ENCODE measurements around the gene REL.

REL gene

DNA sequence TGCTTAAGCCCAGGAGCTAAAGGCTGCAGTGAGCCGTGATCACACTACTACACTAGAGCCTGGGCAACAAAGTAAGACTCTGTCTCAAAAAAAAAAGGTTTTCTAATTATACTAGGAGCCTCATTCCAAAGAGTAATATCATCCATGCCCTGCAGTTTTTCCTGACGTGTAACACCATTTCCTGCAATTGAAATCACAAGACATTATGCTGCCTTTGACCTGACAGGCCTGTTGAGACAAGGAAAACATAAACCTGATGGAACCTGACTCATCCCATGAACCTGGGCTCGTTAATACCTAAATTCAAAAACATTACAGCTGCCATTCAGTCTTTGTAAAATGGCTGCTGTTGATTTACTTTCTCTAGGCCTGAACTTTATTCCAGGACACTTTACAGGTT, 77.4 kb downstream of the REL start:
- DNase-seq (ENCODE audit: low spot score), result no peak
- no peak for TF ChIP-seq CTCF (IDR thresholded peaks at IDR 0.05; ENCODE audit: extremely low read depth, missing control alignments)

DNA sequence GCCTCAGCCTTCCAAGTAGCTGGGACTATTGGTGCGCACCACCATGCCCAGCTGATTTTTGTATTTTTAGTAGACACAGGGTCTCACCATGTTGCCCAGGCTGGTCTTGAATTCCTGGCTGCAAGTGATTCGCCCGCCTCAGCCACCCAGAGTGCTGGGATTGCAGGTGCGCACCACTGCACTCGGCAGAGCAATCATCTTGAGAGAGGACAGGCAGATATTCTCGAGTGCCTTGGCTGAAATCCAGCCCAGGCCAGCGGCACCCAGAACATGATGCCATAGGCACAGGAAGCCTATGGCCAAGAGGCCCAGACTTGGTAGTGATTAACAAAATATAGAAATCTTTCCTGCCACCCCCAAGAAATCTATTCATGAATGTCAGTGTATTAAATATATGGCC, 78.1 kb downstream of the REL start:
- DNase-seq (ENCODE audit: low spot score), result no peak
- no peak for TF ChIP-seq CTCF (IDR thresholded peaks at IDR 0.05; ENCODE audit: extremely low read depth, missing control alignments)

DNA sequence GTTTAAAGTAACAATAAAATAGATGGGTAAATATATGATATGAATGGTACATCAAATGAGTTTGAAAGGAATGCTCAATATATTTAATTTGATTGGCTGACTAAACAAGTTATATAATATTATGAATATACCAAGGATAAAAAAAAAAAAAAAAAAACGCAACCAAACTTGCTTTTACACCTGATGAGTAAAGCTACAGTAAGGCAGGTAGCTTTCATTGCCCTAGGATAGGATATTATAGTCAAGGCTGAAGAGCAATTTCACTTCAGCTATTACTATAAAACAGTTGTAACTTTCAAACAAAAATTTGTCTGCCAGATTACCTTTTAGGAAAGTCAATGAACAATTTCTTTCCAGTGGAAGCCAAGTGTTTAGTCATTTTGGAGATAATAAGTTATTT, 79.3 kb downstream of the REL start:
- DNase-seq (ENCODE audit: low spot score), result no peak
- no peak for TF ChIP-seq CTCF (IDR thresholded peaks at IDR 0.05; ENCODE audit: extremely low read depth, missing control alignments)

- no peak for DNase-seq (ENCODE audit: low spot score)
- TF ChIP-seq CTCF (IDR thresholded peaks at IDR 0.05; ENCODE audit: extremely low read depth, missing control alignments), result no peak
These were observed 80.1 kb downstream of the REL start for GRCh38 chr2:60961457-60961856.

DNA sequence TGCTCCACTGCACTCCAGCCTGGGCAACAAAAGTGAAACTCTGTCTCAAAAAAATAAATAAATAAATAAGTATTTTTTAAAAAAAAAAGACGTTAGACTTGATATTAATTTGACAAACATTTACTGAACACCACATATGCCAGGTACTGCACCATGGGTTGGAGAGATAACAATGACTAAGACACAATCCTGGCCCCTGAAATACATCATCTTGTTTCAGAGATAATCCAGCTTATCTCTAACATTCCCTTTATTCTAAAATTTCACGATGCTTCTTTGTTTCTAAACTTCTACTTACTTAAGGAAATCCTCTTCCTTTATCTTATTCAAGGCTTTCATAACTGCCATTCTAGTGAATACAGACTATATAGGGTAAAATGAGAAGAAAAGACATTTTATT, 81.2 kb downstream of the REL start:
- no peak for DNase-seq (ENCODE audit: low spot score)
- no peak for TF ChIP-seq CTCF (IDR thresholded peaks at IDR 0.05; ENCODE audit: extremely low read depth, missing control alignments)

DNA sequence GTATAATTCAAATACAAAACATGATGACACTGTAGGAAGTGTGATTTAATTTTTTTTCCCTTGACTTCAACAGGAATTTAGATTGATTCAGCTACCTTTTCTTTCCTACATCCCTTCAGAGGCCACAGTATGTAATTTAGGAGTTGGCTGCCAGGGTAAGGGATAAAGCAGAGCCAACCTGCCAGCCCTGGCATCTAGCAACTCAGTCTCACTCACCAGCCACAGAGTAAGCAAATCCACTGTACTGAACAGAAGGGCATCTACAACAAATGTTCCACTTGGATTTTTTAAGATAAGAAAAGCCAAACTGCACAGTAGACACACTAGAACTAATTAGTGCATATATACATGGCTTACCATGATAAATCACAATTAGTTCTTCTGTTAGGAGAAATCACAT, 81.8 kb downstream of the REL start:
- no peak for TF ChIP-seq CTCF (IDR thresholded peaks at IDR 0.05; ENCODE audit: extremely low read depth, missing control alignments)
- no peak for DNase-seq (ENCODE audit: low spot score)

GRCh38 chr2:60964651-60965498, 83.5 kb downstream of the REL start:
- no peak for TF ChIP-seq CTCF (IDR thresholded peaks at IDR 0.05; ENCODE audit: extremely low read depth, missing control alignments)
- no peak for DNase-seq (ENCODE audit: low spot score)
